SW480 (cell line): ENCODE measurements around the gene C9orf40.

ENCODE experiments used
- DNase-seq: peaks from one replicate; pipeline ENCODE4 v3.0.0-alpha.2; 2016; ENCODE audit warnings: low spot score

The C9orf40 gene

DNA sequence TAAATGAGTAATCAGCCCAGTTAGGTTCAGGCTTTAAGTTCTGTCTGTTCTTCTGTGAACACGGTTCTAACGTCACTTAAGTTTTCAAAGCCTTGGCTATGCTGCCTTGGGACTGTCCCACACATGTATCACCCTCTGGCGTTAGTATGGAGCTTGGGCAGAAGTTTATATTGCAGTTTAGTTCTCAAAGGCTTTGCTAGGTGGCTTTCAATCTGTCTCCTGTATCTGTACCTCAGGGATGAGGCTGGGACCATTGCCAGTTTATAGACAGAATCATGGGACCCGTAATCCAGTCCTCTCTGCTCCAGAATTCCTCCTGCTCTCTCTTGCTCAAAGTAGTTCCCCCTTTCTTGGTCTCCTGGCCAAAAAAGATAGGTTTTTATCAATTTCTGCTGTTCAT lies 12.1 kb downstream of the C9orf40 start:
- peak; percentile 59 for DNase-seq

DNA sequence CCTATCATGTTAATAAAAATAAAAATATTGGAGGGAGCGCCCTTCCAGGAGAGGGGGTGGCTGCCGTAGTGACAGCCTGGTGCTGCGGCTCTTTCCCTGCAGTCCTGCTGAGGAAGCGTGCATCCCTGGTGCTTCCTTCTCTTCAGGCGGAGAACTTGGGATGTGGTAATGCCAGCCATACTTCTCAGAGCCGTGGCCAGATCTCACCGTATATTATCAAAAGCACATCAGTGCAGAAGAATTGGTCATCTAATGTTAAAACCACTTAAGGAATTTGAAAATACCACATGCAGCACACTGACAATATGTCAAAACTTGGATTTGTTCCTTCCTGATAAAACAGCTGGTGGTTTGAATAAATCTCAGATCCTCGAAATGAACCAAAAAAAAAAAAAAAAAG lies 17.7 kb downstream of the C9orf40 start:
- DNase-seq: no peak

DNA sequence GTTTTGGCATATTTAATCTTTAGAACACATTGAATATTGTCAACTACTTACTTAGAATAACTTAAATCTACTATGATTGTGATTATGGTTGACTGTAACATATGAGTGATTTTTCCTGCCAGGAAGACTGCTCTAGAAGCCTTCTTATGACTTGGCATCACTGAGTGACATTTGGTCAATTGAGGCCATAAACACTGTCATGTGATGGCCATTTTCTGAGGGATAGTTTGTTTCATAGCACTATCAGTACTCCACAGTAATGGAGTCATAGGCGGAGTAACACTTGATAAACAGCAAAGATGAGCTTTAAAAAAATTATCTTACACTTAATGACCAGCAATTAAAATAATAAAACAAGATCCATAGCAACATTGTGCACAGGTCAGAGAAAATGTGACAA lies 31.0 kb downstream of the C9orf40 start:
- DNase-seq: no peak

DNA sequence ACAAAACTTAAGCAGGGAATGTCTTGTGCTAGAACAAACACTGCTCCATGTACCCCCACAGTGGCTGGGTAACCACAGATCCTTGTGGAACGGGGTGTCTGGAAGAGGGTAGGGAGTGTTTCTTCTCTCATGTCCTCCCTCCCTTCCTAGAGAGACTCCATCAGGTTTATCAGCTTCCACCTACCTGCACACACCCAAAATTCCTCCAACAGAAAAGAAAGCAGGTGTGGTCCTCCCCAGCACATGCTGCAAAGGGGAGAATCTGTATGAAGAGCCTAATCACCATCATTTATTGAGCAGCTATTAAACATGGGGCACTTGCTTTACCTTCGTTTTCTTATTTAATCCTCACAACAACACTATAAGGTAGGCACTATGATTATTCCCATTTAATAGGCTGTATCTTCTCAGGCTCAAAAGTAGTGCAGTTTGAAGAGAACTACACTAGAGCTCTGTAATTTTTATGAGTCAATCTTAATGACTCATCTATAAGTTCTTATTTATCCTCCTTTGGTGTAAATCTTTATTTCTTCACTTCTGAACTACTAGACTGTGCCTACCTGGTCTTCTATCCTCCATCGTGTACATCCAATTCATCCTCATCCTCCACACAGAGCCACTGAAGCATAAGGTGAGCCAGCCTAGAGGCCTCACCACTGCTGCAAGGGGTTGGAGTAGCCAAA lies 31.6 kb downstream of the C9orf40 start:
- no peak for DNase-seq

DNA sequence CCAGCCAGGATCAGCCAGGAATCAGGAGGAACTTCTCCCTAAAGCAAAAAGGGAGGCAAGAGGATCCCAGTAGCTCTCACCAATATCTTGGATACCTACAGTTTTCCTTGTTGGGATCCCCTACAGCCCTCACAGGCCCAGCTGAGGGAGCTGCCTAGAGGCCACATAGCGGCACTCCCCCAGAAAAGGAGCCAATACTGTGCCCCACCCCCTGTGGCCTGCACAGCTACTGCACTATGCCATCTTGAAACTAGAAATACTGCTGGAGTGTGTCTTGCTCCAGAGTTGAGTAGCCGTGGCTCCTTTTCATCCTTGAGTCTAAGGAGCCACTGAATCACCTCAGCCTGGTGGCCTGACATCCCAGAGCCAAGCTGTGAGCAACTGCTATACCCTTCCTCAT lies 42.7 kb downstream of the C9orf40 start:
- no peak for DNase-seq

DNA sequence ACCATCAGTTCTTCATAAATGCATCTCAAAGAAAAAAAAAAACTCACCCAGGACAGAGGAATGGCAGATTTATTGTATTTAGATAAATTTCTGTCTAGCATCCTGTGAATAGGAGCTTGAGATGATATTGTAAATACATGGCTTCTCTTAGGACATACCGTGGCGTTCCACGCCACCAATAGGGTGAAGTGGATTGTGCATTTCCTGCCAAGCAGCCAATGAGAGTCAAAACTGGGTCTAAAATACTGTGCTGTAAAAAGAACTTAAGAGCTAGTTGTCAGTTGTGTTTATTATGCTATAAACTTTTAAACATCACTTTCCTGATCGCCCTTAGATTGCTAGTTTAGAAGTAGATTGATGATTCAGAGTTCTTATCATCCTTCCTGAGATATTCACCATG lies 44.0 kb downstream of the C9orf40 start:
- DNase-seq: no peak

DNA sequence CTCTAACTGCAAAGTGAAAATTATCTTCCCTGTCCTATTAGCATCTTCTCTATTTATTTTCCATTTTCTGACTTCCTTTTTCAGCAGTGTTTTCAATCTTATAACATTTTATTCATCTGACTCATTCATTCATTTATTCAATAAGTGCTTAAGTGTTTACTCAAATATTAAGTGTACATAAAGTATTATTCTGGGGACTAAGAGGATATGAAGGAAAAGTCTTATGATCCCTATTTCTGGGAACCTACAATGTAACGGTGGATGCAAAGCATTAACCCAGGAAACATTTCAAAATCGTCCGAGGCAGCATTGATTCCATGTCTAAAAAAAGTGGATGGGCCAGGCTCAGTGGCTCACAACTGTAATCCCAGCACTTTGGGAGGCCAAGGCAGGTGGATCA lies 45.6 kb downstream of the C9orf40 start:
- no peak for DNase-seq

DNA sequence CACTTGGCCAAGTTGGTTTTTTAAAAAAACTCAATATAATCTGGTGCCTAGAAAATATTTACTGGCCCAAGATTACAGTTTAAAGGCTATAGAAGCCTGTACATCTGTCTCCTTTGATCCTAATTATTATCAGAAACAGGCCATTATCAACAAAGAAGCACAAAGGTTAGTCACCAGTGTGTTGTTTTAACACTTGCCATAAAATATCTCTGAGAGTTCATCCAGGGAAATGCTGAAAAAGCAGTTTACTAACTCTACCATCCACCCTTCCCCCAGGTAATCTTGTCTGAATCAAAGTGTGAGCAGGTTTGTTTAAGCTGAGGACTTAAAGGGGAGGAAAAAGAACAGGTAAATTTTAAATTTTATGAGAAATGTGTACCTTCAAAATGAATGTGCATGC lies 51.7 kb downstream of the C9orf40 start:
- DNase-seq: no peak
